Ishikawa (cell line): ENCODE data around the gene CTDP1.

Source experiments
- CEBPB ChIP-seq: IDR thresholded peaks from 2 replicates; pipeline ENCODE4 v1.6.1; 2012
- CREB1 ChIP-seq: IDR thresholded peaks from 2 replicates; pipeline ENCODE4 v1.6.1; 2012; ENCODE audit warnings: low read depth
- EGR1 ChIP-seq: IDR thresholded peaks from 2 replicates; pipeline ENCODE4 v1.6.1; 2012
- EP300 ChIP-seq: IDR thresholded peaks from 2 replicates; pipeline ENCODE4 v1.6.1; 2012; ENCODE audit warnings: borderline replicate concordance
- FOXM1 ChIP-seq: IDR thresholded peaks from 2 replicates; pipeline ENCODE4 v1.6.1; 2012; ENCODE audit warnings: low read depth, borderline replicate concordance
- NFIC ChIP-seq: IDR thresholded peaks from 2 replicates; pipeline ENCODE4 v1.6.1; 2012
- RAD21 ChIP-seq: IDR thresholded peaks from 2 replicates; pipeline ENCODE4 v1.6.1; 2012; ENCODE audit warnings: low read depth
- TAF1 ChIP-seq: IDR thresholded peaks from 2 replicates; pipeline ENCODE4 v1.6.1; 2012; ENCODE audit warnings: low read depth, mild to moderate bottlenecking
- TCF12 ChIP-seq: IDR thresholded peaks from 2 replicates; pipeline ENCODE4 v1.6.1; 2012; ENCODE audit warnings: low read depth
- TEAD4 ChIP-seq: IDR thresholded peaks from 2 replicates; pipeline ENCODE4 v1.6.1; 2012
- YY1 ChIP-seq: IDR thresholded peaks from 2 replicates; pipeline ENCODE4 v1.6.1; 2012; ENCODE audit warnings: low read depth
- ZBTB7A ChIP-seq: IDR thresholded peaks from 2 replicates; pipeline ENCODE4 v1.6.1; 2012; ENCODE audit warnings: low read depth
- TF ChIP-seq, protein P1 (sequence below): IDR thresholded peaks from 2 replicates; pipeline ENCODE4 v1.6.1; 2012; ENCODE audit warnings: low read depth, mild to moderate bottlenecking
- TF ChIP-seq, protein P2 (sequence below): IDR thresholded peaks from 2 replicates; pipeline ENCODE4 v1.6.1; 2012
- TF ChIP-seq, protein P3 (sequence below): IDR thresholded peaks from 2 replicates; pipeline ENCODE4 v1.6.1; 2012

Gene CTDP1

DNA sequence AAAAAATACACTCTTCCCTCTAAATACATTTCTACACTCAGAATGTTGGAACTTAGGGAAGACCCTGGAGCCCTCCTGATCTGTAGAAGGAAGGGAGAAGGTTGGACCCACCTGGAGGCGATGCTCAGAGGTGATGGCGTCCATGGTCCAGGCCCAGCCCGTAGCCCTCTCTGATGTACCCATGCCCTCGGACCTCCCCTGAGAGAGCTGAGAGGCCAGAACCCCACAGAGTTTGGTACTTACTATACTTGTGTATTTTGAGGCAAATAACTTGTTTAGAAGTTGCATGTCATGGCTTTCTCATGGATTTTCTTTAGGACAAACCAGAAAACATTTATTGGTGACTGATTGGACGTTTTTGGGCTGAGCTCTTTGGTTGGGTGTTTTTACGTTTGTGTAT, 10.5 kb downstream of the CTDP1 start:
- TF ChIP-seq RAD21 = no peak
- TF ChIP-seq, protein P1, sequence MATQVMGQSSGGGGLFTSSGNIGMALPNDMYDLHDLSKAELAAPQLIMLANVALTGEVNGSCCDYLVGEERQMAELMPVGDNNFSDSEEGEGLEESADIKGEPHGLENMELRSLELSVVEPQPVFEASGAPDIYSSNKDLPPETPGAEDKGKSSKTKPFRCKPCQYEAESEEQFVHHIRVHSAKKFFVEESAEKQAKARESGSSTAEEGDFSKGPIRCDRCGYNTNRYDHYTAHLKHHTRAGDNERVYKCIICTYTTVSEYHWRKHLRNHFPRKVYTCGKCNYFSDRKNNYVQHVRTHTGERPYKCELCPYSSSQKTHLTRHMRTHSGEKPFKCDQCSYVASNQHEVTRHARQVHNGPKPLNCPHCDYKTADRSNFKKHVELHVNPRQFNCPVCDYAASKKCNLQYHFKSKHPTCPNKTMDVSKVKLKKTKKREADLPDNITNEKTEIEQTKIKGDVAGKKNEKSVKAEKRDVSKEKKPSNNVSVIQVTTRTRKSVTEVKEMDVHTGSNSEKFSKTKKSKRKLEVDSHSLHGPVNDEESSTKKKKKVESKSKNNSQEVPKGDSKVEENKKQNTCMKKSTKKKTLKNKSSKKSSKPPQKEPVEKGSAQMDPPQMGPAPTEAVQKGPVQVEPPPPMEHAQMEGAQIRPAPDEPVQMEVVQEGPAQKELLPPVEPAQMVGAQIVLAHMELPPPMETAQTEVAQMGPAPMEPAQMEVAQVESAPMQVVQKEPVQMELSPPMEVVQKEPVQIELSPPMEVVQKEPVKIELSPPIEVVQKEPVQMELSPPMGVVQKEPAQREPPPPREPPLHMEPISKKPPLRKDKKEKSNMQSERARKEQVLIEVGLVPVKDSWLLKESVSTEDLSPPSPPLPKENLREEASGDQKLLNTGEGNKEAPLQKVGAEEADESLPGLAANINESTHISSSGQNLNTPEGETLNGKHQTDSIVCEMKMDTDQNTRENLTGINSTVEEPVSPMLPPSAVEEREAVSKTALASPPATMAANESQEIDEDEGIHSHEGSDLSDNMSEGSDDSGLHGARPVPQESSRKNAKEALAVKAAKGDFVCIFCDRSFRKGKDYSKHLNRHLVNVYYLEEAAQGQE = no peak
- TF ChIP-seq FOXM1 = no peak
- TF ChIP-seq EGR1 = no peak
- TF ChIP-seq TAF1 = no peak
- no peak for TF ChIP-seq TCF12
- TF ChIP-seq, protein P2, sequence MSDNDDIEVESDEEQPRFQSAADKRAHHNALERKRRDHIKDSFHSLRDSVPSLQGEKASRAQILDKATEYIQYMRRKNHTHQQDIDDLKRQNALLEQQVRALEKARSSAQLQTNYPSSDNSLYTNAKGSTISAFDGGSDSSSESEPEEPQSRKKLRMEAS = no peak
- TF ChIP-seq YY1 = no peak
- no peak for TF ChIP-seq CREB1
- TF ChIP-seq ZBTB7A = no peak

DNA sequence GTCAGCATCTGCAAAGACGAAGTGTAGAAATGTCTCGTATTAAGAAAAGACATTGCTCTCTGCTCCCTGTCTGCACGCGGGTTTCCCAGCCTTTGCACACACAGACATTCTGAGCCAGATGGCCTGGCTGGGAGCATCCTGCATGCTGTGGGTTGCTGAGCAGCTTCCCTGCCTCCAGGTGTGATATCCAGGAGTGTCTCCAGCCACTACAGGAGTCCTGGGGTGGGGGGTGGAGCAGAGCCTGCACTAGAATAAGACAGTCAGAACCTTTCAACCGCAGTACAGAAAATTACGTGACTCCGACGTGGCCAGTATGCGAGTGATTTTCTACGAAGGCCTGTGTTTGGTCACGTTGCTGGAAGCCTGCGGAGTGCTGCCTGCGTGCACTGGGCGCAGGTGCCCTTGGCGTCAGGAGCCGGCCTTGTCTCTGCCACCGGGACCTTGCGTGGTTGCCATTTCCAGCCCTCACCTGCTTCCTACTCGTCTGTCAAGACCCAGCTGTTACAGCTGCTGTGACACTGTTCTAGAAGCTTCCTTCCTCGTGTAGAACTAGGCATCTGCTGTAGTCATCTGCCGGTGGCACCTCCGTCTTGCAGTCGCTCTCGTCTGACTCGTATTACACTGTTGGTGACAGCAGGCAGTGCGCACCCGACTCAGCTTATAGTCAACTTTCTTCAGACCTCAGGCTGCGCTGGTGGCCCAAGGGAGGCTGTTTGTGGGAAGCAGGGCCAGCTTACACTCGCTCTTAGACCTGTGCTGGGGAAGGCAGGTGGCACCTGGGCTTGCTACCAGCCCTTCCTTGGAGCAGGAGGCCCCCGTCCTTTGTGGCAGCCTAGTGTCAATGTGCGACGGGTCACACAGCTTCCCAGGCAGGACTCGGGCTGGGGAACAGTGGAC, 11.2 kb downstream of the CTDP1 start:
- TF ChIP-seq EP300 = no peak
- TF ChIP-seq TCF12 = no peak
- TF ChIP-seq RAD21 = no peak
- TF ChIP-seq, protein P1 = no peak
- no peak for TF ChIP-seq TEAD4
- TF ChIP-seq, protein P3, sequence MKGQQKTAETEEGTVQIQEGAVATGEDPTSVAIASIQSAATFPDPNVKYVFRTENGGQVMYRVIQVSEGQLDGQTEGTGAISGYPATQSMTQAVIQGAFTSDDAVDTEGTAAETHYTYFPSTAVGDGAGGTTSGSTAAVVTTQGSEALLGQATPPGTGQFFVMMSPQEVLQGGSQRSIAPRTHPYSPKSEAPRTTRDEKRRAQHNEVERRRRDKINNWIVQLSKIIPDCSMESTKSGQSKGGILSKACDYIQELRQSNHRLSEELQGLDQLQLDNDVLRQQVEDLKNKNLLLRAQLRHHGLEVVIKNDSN = no peak
- no peak for TF ChIP-seq CREB1
- TF ChIP-seq EGR1 = no peak
- TF ChIP-seq FOXM1 = no peak
- TF ChIP-seq, protein P2 = no peak
- no peak for TF ChIP-seq YY1
- TF ChIP-seq TAF1 = no peak
- no peak for TF ChIP-seq ZBTB7A

DNA sequence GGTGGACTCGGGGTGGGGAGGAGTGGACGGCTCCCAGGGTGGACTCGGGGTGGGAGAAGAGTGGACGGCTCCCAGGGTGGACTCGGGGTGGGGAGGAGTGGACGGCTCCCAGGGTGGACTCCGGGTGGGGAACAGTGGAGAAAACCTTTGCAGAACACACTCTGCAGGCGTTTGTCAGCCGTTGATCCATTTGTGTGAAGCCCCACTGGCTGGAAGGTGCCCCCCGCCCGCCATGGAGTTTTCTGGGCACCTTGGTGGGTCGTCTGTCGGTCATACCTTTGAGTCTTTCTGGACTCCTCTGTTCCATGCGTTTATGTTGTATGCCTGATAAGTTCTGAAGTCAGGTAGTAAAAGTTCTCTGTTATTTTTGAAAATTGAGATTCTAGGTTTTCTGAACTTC, 12.5 kb downstream of the CTDP1 start:
- no peak for TF ChIP-seq EP300
- TF ChIP-seq FOXM1 = no peak
- TF ChIP-seq CREB1 = no peak
- no peak for TF ChIP-seq TEAD4
- TF ChIP-seq TCF12 = no peak
- TF ChIP-seq RAD21 = no peak
- no peak for TF ChIP-seq YY1
- TF ChIP-seq CEBPB = no peak
- no peak for TF ChIP-seq NFIC
- TF ChIP-seq, protein P3 = no peak
- TF ChIP-seq, protein P1 = no peak
- TF ChIP-seq, protein P2 = no peak
- no peak for TF ChIP-seq ZBTB7A
- no peak for TF ChIP-seq TAF1
- no peak for TF ChIP-seq EGR1

DNA sequence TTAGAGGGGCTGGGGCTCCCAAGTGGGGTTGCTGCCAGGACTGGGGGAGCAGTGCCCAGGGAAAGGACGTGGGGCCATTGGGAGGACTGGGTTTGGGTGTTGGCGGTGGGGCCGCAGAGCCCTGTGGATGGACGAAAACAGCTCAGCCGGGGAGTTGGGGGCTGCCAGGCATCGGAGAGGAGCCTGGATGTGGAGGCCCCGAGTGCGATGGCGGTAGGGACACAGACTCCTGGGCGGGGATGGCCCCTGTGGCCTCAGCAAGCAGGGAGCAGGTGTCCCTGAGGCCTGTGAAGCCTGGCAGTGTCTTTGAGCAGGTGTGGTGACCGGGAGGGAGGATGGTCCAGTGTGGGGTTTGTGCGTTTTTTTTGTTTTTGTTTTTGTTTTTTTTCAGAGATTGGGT, 13.3 kb downstream of the CTDP1 start:
- TF ChIP-seq NFIC (no peak), CEBPB (no peak)
